ENCODE measurements around the gene EIF2A.
"Not testable (repeated sequence)": the region's sequence is repeated elsewhere in the genome, so short reads cannot be mapped to it uniquely, and the experiment has no call there.

EIF2A gene

DNA sequence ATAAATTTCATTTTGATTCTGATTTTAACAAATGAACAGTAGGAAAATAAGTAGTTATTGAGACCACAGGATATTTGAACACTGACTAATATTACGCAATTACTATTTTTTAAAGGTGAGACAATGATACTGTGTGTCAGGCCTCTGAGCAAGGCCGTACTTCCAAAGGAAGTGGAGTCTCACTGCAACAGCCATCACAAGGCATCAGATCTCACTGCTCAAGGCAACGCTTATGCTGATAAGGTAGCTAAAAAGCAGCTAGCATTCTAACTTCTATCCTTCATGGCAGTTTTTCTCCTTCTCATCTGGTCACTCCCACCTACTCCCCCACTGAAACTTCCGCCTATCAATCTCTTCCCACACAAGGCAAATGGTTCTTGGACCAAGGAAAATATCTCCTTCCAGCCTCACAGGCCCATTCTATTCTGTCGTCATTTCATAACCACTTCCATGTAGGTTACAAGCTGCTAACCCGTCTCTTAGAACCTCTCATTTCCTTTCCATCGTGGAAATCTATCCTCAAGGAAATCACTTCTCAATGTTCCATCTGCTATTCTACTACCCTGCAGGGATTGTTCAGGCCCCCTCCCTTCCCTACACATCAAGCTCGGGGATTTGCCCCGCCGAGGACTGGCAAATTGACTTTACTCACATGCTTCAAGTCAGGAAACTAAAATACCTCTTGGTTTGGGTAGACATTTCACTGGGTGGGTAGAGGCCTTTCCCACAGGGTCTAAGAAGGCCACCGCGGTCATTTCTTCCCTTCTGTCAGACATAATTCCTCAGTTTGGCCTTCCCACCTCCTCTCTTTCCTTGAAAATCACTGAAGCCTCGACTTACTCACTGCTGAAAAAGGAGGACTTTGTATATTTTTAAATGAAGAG lies 54.3 kb downstream of the EIF2A start:
- in situ Hi-C loops (cut with MboI; ENCODE audit: low sequenced_read_pairs): not testable (repeated sequence)

DNA sequence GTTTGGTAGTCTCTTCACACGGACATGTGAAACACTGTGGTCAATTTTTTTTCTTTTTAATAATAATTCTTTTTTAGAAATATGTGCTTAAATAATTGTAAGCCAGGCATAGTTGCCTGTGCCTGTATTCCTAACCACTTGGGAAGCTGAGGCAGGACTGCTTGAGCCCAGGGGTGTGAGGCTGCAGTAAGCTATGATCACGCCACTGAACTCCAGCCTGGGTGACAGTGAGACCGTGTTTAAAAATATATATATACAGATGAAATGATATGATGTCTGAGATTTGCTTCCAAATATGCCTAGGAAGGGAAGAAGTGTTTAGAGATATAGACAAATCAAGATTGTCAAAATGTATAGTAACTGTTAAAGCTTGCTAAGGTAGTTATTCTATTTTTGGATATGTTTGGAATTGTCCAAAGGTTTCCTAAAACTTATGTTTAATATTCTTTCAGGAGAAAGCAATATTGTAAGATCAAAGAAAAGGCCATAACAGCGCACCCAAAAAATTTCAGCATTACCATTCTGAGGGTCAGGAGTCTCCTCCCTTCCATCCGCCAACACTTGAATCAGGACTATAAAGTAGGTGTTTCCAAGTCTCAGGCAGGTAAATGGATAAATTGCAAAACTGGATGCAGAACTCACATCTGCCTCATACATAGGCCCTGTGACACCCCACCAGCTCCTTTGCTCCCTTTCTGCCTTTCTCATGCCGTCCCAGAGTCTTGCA lies 56.0 kb downstream of the EIF2A start:
- in situ Hi-C loops (cut with MboI; ENCODE audit: low sequenced_read_pairs): no loop called here

DNA sequence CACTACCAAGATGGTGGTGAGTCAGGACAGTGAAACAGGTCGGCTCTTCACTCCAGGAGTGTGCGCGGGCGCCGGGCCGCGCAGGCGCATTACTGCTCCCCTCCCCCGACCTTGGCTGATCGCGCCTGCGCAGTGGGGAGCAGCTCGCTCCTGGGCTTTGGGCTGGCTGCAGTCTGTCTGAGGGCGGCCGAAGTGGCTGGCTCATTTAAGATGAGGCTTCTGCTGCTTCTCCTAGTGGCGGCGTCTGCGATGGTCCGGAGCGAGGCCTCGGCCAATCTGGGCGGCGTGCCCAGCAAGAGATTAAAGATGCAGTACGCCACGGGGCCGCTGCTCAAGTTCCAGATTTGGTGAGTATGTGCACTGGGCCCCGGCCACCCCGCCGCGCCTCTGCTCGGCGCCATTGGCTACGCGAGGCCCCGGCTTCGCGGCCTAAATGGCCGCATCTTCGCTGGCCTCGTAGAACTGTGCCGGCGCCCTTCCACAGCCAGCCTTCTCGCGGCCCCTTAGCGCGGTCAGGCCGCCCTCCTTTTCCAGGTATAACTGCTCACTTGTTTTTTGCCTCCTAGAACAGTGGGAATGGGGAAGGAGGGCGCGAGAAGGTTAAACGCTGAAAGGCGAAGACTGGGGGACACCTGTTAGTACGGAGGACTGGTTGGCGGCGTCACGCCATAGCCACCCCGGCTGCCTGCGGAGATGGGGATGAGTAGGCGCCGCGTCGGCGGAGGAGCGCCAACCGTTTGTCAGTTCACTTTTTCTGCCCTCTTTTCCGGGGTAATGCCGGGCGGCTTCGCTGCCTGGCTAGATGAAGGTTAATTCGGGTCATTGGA lies 56.8 kb downstream of the EIF2A start, which contains the start of gene SELENOT:
Gene SELENOT, plus strand, starts transcription at position 169 of the 827 bp plus-strand sequence. Its CDS starts 42 bp downstream, at position 211.
- in situ Hi-C loops (cut with MboI; ENCODE audit: low sequenced_read_pairs): no loop called here

DNA sequence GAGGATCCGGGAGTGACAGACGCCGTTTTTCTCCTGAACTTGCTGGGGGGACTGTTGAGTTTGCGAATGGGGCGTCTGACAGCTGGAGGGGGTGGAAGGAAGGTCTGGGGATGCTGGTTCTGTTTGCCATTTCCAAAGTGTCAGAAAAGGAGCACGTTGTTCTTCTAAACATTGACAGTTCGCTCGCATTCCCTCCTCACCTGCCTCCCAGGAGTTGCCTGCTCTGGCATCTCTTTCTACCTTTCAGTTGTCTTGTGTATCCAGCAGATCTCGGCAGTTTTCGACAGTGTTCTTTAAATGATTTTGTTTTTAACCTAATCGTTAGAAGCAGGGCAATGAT lies 57.4 kb downstream of the EIF2A start:
- in situ Hi-C loops (cut with MboI; ENCODE audit: low sequenced_read_pairs): no loop called here

DNA sequence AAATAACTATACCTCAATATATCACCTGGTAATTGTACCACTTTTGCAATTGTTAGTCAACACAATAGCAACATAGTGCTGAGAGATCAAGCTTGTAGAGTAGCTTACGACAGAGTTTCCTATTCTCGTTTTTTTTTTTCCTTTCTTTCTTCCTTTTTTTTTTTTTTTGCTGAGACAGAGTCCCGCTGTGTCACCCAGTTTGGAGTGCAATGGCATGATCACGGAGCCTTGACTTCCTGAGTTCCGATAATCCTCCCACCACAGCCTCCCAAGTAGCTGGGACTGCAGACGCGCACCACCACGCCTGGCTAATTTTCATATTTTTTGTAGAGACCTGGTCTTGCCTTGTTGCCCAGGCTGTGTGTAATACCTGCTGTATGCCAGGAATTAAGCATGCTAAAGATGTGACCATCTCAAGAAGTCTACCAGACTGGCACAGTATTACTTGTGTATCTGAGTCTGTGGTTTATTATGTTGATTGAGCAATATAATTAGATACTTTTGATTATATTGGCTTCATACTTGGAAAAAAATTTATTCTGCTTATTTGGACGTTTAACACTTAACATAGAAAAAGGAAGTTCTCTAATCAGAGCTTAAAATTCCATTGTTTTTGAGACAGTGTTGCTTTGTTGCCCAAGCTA lies 59.5 kb downstream of the EIF2A start:
- in situ Hi-C loops (cut with MboI; ENCODE audit: low sequenced_read_pairs): no loop called here

DNA sequence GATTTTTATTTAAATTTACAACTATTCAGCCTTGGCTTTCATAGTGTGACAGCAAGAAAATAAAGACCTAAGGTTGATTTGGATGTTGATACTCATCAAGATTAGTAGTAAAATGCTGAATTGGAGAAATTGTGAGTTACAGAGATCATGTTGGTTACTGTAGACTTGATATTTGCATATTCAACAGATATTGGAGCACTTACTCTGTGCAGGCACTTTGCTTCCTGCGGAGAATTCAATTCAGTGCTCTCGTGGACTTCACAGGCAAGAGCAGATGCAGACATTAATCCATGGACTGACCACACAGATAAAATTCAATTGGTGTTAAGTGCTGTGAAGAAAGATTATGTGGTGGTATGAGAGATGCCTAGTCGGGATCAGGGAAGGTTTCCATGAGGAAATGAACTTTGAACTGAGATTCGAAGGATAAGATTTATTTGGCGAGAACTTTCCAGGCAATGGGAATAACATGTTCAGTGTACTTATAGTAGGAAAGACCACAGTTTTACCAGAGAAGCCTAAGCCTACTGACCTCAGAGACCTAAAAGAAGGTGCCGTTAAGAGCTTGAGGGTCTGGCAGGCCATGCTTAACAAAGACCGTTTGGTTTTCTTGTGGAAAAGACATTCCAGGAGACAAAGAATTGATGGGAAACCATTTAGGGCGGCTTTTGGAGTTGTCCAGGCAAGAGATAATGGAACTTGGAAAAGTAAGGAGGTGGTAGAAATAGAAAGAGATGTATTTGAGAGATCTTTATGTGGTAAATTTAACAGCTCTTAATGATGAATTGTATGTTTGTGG lies 60.9 kb downstream of the EIF2A start:
- in situ Hi-C loops (cut with MboI; ENCODE audit: low sequenced_read_pairs): no loop called here

DNA sequence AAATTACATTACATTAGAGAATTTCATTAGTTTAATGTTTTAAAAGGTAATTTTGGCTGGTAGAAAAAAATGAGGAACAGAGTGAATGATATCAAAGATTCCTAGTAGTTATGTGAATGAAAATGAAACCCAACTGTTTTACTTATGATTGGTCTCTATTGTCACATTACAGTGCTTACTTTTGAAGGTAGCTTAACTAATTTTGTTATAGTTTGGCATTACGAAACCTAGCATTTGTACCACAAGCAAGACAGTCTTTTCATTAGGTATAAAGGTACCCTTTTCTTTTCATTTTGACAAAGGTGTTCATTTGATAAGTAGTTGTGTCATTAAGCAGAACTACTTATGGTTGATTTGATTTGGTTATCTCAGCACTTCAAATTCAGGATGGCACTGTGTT lies 63.4 kb downstream of the EIF2A start:
- in situ Hi-C loops (cut with MboI; ENCODE audit: low sequenced_read_pairs): no loop called here

DNA sequence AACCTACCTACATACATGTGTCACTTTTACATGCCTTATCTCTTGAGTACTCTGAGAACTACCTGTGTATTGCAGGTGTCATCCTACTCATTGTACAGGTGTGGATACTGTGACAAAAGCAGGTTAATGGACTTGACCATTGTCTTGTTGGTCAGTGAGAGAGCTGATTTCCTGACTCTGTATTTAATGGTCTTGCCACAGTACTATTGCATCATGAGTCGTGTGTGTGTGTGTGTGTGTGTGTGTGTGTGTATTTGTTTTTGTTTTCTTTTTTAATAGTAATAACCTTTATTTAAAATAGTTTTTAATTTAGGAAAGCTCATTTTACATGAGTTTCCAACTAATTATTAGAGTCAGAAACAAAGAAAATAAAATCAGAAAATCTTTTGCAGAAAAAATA lies 64.2 kb downstream of the EIF2A start:
- in situ Hi-C loops (cut with MboI; ENCODE audit: low sequenced_read_pairs): no loop called here

DNA sequence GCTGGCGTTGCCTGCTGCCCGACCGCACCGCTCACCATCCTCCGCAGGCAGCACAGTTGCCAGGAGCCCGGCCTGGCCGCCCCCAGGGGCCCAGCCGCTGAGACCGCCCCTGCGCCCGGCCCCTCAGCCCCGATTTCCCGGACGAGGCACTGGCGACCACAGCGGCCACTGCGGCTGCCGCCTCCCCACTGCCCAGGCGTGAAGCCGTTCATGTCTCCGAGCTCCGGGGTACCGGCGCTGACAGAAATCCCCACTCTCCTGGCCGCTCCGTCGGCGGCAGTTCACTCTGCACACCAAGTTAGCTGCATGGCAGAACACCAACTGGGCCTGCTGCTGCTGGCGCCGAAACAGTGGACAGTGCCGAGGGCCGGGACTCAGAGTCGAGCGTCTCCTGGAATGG lies 65.1 kb downstream of the EIF2A start:
- in situ Hi-C loops (cut with MboI; ENCODE audit: low sequenced_read_pairs): no loop called here

DNA sequence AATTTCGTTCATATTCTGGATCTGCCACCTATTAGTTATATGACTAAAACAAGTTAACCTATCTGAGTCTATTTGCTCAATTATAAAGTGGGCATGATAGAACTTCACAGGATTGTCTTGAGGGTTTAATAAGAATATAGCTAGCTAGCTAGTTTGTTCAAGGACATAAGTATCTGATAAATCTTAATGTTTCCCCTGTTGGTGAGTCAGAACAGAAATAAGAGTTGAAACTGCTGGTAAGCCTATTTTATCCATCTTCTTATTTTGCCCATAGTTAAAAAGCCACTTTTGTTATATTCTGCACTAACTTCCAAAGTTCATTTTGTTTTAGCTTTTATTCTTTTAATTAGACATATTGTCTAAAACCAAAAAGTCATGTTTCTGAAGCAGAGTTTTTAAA lies 65.9 kb downstream of the EIF2A start:
- in situ Hi-C loops (cut with MboI; ENCODE audit: low sequenced_read_pairs): no loop called here

DNA sequence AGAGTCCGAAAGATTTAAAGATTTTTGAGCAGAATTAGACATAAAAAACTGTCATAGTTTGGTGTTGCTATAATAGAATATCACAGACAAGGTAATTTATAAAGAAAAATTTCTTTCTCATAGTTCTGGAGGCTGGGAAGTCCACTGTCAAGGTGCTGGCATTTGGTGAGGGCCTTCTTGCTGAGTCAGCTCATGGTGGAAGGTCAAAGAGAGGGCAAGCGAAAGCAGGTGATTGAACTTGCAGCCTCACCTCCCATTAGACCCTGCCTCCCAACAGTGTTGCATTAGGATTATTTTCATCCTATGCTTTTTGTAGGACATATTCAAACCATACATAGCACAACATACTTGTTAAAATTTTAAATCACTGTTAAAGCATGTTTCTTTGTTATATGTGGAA lies 66.4 kb downstream of the EIF2A start:
- in situ Hi-C loops (cut with MboI; ENCODE audit: low sequenced_read_pairs): no loop called here

DNA sequence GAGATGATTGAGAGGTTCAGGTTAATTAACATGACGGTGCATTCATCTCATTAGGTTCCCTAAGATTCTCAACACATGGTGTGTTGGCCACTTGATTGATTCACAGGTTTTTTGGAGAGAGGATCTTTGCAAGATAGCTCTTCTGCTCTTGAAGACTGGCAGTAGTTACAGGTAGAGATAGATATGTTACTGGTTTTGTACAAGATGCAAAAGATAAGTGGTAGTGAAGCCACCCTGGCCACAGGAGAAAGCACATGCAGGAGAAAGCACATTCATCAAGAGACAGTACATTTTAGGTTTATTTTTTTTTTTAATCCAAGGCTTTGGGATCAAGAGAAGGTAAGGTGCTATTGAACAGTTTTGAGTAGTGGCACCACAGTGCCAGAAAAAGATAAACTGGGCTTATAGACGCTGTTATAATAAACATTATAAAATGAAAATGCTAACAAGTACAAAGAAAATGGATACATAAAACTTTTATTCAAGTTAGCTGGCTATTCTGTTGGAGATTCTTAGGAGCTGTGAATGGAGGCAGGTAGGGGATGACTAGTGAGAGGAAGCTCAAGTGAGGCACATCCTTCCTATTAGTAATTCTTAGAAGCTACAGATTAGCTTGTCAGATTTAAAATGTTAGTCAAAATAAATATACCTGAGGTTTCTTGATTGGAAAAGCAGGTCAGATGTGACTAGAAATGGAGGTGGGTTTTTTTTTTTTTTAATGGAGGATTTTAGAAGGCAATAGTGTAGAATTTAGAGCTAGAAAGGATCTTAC lies 67.3 kb downstream of the EIF2A start:
- in situ Hi-C loops (cut with MboI; ENCODE audit: low sequenced_read_pairs): no loop called here

DNA sequence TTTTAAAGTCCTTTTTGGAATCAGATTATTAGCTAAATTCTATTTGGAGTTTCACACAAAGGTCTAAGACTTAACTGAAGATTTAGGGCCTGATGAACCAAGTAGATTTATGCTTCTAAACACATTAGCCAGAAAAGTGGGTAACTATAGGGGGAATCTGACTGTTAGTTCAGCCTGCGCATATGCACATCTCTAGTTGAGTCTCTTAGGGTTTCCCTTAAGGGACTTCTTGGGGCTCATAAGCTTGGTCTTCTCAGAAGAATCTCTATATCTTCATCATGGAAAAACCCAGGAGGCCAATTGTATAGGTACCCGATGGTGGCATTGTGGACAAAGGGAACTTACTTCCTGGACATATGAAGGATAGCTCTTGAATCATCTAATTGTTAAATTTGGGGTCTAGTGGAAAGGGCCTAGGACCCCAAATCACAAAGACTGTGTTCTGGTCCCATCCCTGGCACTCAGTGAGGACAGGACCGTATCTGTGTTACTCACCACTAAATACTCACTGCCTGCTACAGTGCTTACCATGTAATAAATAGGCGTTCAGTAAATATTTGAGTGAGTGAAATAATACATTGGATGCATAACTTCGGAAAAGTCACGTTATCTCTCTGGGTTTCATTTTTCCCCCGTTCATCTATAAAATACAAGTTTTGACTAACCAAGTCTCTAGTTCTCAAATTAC lies 73.6 kb downstream of the EIF2A start:
- in situ Hi-C loops (cut with MboI; ENCODE audit: low sequenced_read_pairs): no loop called here

DNA sequence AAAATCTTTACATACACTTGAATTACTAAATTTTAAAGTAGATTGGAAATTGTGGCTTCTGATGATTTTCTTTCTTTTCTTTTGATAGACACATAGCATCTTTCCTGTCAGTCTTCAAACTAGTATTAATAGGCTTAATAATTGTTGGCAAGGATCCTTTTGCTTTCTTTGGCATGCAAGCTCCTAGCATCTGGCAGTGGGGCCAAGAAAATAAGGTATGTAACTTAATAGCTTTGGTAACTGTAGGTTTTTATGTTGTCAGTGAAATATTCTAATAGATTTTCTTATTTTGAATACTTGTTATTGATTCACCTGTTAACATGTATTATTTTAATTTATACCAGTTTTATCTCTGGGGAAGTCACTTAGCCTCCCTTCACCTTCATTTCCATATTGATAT lies 76.4 kb downstream of the EIF2A start:
- in situ Hi-C loops (cut with MboI; ENCODE audit: low sequenced_read_pairs): not testable (repeated sequence)

DNA sequence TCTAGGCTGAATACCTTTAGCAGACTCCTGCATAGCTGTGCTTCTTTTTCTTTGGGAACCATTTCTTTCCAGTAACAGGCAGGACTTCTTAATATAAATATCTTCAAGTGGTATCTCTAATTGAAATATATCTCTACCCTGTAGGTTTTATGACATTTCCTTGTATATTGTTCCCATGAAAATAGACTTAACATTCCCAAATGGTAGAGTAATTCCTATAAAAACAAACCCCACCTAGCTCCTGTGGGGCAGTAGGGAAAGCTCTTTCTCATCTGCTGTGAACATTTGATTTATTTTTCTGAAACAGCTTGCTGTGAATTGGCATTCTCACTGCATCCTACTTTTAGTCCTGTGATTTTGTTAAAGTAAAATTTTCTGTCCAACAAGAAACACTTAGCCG lies 77.4 kb downstream of the EIF2A start:
- in situ Hi-C loops (cut with MboI; ENCODE audit: low sequenced_read_pairs): no loop called here

DNA sequence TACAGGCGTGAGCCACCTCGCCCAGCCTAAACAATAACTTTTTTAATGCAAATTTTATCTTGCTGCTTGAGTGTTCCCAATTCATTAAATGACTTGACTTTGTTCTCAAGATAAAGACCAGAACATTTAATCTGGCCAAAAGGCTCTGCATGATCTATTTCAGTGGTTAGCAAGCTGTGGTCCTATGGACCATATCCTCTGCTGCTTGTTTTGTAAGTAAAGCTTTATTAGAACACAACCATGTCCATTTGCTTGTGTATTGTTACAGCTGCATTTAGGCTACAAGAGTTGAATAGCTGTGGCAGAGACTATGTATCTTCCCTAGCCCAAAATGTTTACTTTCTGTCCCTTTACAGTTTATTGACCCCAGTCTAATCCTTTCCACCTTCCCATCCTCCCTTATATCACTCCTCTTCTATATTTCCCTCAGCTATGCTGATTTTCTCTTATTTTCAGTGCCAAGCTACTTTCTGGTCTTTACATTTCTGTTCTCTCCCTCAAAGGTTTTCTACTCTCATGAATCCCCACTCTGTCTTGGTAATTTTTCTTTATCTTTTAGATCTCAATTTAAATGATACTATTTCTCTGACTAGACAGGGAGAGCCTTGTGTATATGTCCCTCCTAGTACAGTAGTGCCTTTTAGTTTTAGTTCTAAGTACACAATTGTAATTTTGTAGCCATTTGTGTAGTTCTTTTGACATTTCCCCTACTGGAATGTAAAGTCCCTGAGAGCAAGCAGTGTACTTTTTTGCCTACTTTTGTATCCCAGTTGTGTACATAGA lies 79.8 kb downstream of the EIF2A start:
- in situ Hi-C loops (cut with MboI; ENCODE audit: low sequenced_read_pairs): no loop called here

DNA sequence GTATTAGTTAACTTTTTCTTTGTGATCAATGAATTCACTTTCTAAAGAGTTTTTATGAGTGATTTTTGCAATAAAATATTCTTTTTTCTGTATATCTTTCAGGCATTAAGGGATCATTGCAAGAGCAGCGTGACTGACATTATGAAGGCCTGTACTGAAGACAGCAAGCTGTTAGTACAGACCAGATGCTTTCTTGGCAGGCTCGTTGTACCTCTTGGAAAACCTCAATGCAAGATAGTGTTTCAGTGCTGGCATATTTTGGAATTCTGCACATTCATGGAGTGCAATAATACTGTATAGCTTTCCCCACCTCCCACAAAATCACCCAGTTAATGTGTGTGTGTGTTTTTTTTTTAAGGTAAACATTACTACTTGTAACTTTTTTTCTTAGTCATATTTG lies 81.0 kb downstream of the EIF2A start:
- in situ Hi-C loops (cut with MboI; ENCODE audit: low sequenced_read_pairs): no loop called here
